Measurements from ENCODE around the gene GLTPD2.
A peak's percentile ranks its signal among the peaks of the same experiment; 100 is the strongest.

Gene GLTPD2

GRCh38 chr17:4807605-4808377, 19.0 kb downstream of the GLTPD2 start:
- TF ChIP-seq ZFX (IDR thresholded peaks at IDR 0.05; ENCODE audit: borderline replicate concordance), result no peak
- TF ChIP-seq, protein P1, sequence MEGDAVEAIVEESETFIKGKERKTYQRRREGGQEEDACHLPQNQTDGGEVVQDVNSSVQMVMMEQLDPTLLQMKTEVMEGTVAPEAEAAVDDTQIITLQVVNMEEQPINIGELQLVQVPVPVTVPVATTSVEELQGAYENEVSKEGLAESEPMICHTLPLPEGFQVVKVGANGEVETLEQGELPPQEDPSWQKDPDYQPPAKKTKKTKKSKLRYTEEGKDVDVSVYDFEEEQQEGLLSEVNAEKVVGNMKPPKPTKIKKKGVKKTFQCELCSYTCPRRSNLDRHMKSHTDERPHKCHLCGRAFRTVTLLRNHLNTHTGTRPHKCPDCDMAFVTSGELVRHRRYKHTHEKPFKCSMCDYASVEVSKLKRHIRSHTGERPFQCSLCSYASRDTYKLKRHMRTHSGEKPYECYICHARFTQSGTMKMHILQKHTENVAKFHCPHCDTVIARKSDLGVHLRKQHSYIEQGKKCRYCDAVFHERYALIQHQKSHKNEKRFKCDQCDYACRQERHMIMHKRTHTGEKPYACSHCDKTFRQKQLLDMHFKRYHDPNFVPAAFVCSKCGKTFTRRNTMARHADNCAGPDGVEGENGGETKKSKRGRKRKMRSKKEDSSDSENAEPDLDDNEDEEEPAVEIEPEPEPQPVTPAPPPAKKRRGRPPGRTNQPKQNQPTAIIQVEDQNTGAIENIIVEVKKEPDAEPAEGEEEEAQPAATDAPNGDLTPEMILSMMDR (IDR thresholded peaks at IDR 0.05), result no peak
- peak overlapping the region; percentile 61; the same call in 1 of the 2 replicates for H3K27ac ChIP-seq

DNA sequence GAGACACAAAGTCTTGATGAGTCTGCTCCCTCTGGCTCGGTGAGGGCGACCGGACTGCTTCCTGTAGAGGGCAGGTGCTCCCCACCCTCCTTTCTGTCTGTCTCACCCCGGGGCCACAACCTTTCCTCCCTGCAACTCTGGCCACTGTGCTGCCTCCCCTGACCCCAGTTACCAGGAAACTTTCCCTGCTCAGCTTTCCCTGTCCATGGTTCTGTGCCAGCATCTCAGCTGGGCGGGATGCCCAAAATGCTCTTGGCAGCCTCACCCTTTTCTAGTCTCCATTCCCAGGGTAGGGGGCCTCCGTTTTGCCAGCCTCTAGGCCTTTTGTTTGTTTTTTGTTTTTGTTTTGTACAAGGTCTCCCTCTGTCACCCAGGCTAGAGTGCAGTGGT, 19.6 kb downstream of the GLTPD2 start:
- no peak overlapping the region for H3K27ac ChIP-seq
- TF ChIP-seq ZFX (IDR thresholded peaks at IDR 0.05; ENCODE audit: borderline replicate concordance), result no peak
- TF ChIP-seq, protein P1 (IDR thresholded peaks at IDR 0.05), result no peak

DNA sequence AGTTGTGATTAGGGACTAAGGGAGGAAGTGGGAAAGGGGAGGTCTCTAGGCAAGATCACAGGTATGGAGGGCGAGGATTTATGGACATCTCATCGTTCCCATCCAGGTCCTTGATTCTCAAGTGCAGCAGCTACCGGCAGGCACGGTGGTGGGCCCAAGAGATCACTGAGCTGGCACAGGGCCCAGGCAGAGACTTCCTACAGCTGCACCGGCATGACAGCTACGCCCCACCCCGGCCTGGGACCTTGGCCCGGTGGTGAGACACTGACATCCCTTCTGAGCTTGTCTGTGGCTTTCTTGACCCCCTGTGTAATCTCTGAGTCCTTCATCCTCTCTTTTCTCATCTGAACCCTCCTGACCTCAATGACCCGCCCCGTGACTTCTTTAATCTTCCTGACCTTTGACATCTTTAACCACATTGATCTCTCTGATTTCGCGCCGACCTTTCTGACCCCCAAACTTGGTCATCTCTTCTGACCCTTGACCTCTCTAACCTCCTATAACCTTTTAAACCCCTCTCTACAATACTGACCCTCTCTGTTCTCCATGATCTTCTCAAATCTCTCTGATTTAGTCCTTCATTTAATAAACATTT, 22.0 kb downstream of the GLTPD2 start:
- no peak overlapping the region for H3K27ac ChIP-seq
- no peak for TF ChIP-seq ZFX (IDR thresholded peaks at IDR 0.05; ENCODE audit: borderline replicate concordance)
- TF ChIP-seq, protein P1 (IDR thresholded peaks at IDR 0.05), result no peak

GRCh38 chr17:4811471-4811870, 22.7 kb downstream of the GLTPD2 start:
- no peak for TF ChIP-seq ZFX (IDR thresholded peaks at IDR 0.05; ENCODE audit: borderline replicate concordance)
- TF ChIP-seq, protein P1 (IDR thresholded peaks at IDR 0.05), result no peak

GRCh38 chr17:4812690-4813089, 23.9 kb downstream of the GLTPD2 start:
- H3K27ac ChIP-seq, result no peak overlapping the region
- TF ChIP-seq, protein P1 (IDR thresholded peaks at IDR 0.05), result no peak
- TF ChIP-seq ZFX (IDR thresholded peaks at IDR 0.05; ENCODE audit: borderline replicate concordance), result no peak

More at GRCh38 chr17:4811471-4811870, 22.7 kb downstream of the GLTPD2 start:
- no peak overlapping the region for H3K27ac ChIP-seq

GRCh38 chr17:4815043-4815675, 26.4 kb downstream of the GLTPD2 start:
- no peak overlapping the region for H3K27ac ChIP-seq
- no peak for TF ChIP-seq ZFX (IDR thresholded peaks at IDR 0.05; ENCODE audit: borderline replicate concordance)
- TF ChIP-seq, protein P1 (IDR thresholded peaks at IDR 0.05), result no peak

GRCh38 chr17:4816826-4817225, 28.1 kb downstream of the GLTPD2 start:
- no peak for TF ChIP-seq ZFX (IDR thresholded peaks at IDR 0.05; ENCODE audit: borderline replicate concordance)
- TF ChIP-seq, protein P1 (IDR thresholded peaks at IDR 0.05), result no peak
- H3K27ac ChIP-seq, result no peak overlapping the region
